K562 (cell line): ENCODE data around the gene SHTN1. TPM values are rescaled to one million over a fixed set of nuclear protein-coding genes. Genes with fewer than 3 reads are reported as not detected.
A peak's percentile ranks its signal among the peaks of the same experiment; 100 is the strongest.

Experiments
- ATAC-seq: fragments of 200-7000 bp; cut with Tn5 transposase; 3 replicates; pipeline ENCODE4 v1.9.1; 2020; ENCODE audit warnings: moderate library complexity
- BruUV-seq: library from RNA; stranded (reverse); fragments of 400-500 nt; replicated peaks from 2 replicates; lab custom pipeline; 2021; lab: Mats Ljungman, UMichigan
- CTCF ChIA-PET: fragments of 300-600 bp; formaldehyde crosslinking; extraction: SDS; loops from one replicate; lab custom pipeline; 2021; ENCODE audit warnings: low intra/inter-chr PET ratio; lab: Yijun Ruan, JAX
- POLR2A ChIA-PET: fragments of 300-600, 350-650 bp; sonication (Branson Sonifier 250); formaldehyde crosslinking; extraction: SDS; loops from one replicate; lab custom pipeline; 2021; ENCODE audit warnings: antibody characterized with exemption, inconsistent platforms; lab: Yijun Ruan, JAX
- DNase-seq, 4 experiments: peaks; one replicate each; pipeline versions ENCODE4 v3.0.0 to v3.0.0-alpha.2; 2011 to 2018; ENCODE audit warnings: low spot score in 3 of 4, mixed read lengths in 3 of 4; ENCODE audit errors: extremely low read depth in 1 of 4
- FAIRE-seq: peaks from 2 replicates; lab custom pipeline; 2011; peaks lifted over from hg19 to GRCh38; lab: Jason Lieb, UNC
- H2AFZ ChIP-seq: 2 replicates; pipeline ENCODE4 v1.6.0; 2011; ENCODE audit warnings: low read depth, low read length, control low read depth, inconsistent platforms
- H3K27ac ChIP-seq: fragments of 200-600 bp; 3 replicates; pipeline ENCODE4 v1.8.0; 2011; ENCODE audit warnings: low read depth, mild to moderate bottlenecking, control low read depth, inconsistent platforms, low read length, moderate library complexity, mixed read lengths; ENCODE audit errors: extremely low read depth
- H3K27me3 ChIP-seq, 2 experiments: fragments of 300-600 bp in 1 of 2; 2 replicates in 1 of 2; 3 replicates in 1 of 2; pipeline versions ENCODE4 v1.6.0 to v1.8.0; 2011; ENCODE audit warnings: inconsistent platforms in 2 of 2, low read length in 2 of 2, mild to moderate bottlenecking in 1 of 2, mixed read lengths in 1 of 2, moderate library complexity in 1 of 2; ENCODE audit not compliant: control insufficient read depth in 2 of 2, insufficient read depth in 2 of 2
- H3K36me3 ChIP-seq: fragments of 300-600 bp; 3 replicates; pipeline ENCODE4 v1.8.0; 2011; ENCODE audit warnings: mild to moderate bottlenecking, low read length, inconsistent platforms; ENCODE audit not compliant: control insufficient read depth, insufficient read depth
- H3K4me1 ChIP-seq, 2 experiments: fragments of 200-600 bp in 1 of 2; replicated peaks in 1 of 2; 2 replicates in 1 of 2; 3 replicates in 1 of 2; pipeline versions ENCODE4 v1.5.1 to v1.8.0; 2011; ENCODE audit warnings: inconsistent platforms in 2 of 2, low read length in 2 of 2, mild to moderate bottlenecking in 1 of 2, mixed read lengths in 1 of 2, moderate library complexity in 1 of 2; ENCODE audit not compliant: control insufficient read depth in 2 of 2, insufficient read depth in 2 of 2
- H3K4me2 ChIP-seq: 2 replicates; pipeline ENCODE4 v1.6.1; 2011; ENCODE audit warnings: low read length, control low read depth, inconsistent platforms, mixed read lengths; ENCODE audit not compliant: insufficient read depth
- H3K4me3 ChIP-seq: fragments of 200-600 bp; sonication (generic), shearing (Covaris generic); 2 replicates; pipeline ENCODE4 v1.5.1; 2016; ENCODE audit warnings: control low read depth, inconsistent platforms
- H3K79me2 ChIP-seq: fragments of 200-600 bp; 3 replicates; pipeline ENCODE4 v1.8.0; 2011; ENCODE audit warnings: low read length, inconsistent platforms; ENCODE audit not compliant: control insufficient read depth, insufficient read depth
- H3K9ac ChIP-seq, 2 experiments: 2 replicates each; pipeline versions ENCODE4 v1.6.0 to v1.6.1; 2011; ENCODE audit warnings: low read depth in 2 of 2, low read length in 2 of 2, control low read depth in 1 of 2, inconsistent platforms in 1 of 2, mild to moderate bottlenecking in 1 of 2, mixed read lengths in 1 of 2; ENCODE audit not compliant: insufficient read depth in 1 of 2
- H3K9me1 ChIP-seq: one replicate; pipeline ENCODE4 v1.6.0; 2011; ENCODE audit warnings: inconsistent platforms, mild to moderate bottlenecking, low read length, moderate library complexity; ENCODE audit not compliant: control insufficient read depth, insufficient read depth
- H3K9me3 ChIP-seq: replicated peaks from 2 replicates; pipeline ENCODE4 v1.5.1; 2011; ENCODE audit warnings: low read depth, low read length, inconsistent platforms; ENCODE audit not compliant: control insufficient read depth, insufficient read depth
- H4K20me1 ChIP-seq: replicated peaks from 2 replicates; pipeline ENCODE4 v1.6.1; 2011; ENCODE audit warnings: low read length, inconsistent platforms, mixed read lengths; ENCODE audit not compliant: control insufficient read depth, insufficient read depth
- HOXB6 ChIP-seq: fragments of 250-450 bp; sonication (Bioruptor Pico); IDR thresholded peaks from 2 replicates; pipeline ENCODE4 v1.5.1; 2022; ENCODE audit warnings: mild to moderate bottlenecking, borderline replicate concordance
- ILK ChIP-seq: fragments of 450-650 bp; IDR thresholded peaks from 2 replicates; pipeline ENCODE4 v1.6.1; 2016; ENCODE audit warnings: missing genetic modification characterization, low read depth, mild to moderate bottlenecking, missing compliant biosample characterization, moderate library complexity, borderline replicate concordance
- MEF2D ChIP-seq: conservative IDR thresholded peaks from 2 replicates; pipeline ENCODE4 v1.6.1; 2016; ENCODE audit warnings: low read depth, missing genetic modification characterization, missing compliant biosample characterization
- POLR2AphosphoS5 ChIP-seq: IDR thresholded peaks from 2 replicates; pipeline ENCODE4 v1.6.1; 2011; ENCODE audit warnings: mild to moderate bottlenecking, low read depth, low read length, moderate library complexity; ENCODE audit not compliant: control insufficient read depth, insufficient read depth
- SAP30 ChIP-seq: fragments of 200-600 bp; sonication (generic); IDR thresholded peaks from 2 replicates; pipeline ENCODE4 v1.6.1; 2012; ENCODE audit warnings: borderline replicate concordance, low read depth, mild to moderate bottlenecking, moderate library complexity, low read length, control low read depth, inconsistent platforms; ENCODE audit not compliant: insufficient read depth, poor library complexity, severe bottlenecking
- SETDB1 ChIP-seq: IDR thresholded peaks from one replicate; pipeline ENCODE4 v1.6.1; 2012; ENCODE audit warnings: low read length, control low read depth, inconsistent platforms
- SNIP1 ChIP-seq: fragments of 450-650 bp; IDR thresholded peaks from 2 replicates; pipeline ENCODE4 v1.7.1; 2017; ENCODE audit warnings: low read depth, mild to moderate bottlenecking
- TOE1 ChIP-seq, 2 experiments: fragments of 450-650 bp in 1 of 2; sonication (generic) in 1 of 2; formaldehyde crosslinking in 1 of 2; IDR thresholded peaks; 2 replicates each; pipeline versions ENCODE4 v1.7.1 to v1.8.0; 2016 to 2022; ENCODE audit warnings: borderline replicate concordance in 2 of 2, mild to moderate bottlenecking in 2 of 2, antibody characterized with exemption in 1 of 2, inconsistent platforms in 1 of 2, low read depth in 1 of 2, missing genetic modification reagents in 1 of 2, moderate library complexity in 1 of 2
- TRIM25 ChIP-seq: fragments of 450-650 bp; IDR thresholded peaks from 2 replicates; pipeline ENCODE4 v1.7.0; 2016; ENCODE audit warnings: borderline replicate concordance
- ZNF75A ChIP-seq: fragments of 450-650 bp; formaldehyde crosslinking; IDR thresholded peaks from 2 replicates; pipeline ENCODE4 v1.4.0; 2020; ENCODE audit warnings: mild to moderate bottlenecking
- ZNF79 ChIP-seq: fragments of 250-450 bp; sonication (Bioruptor Pico); IDR thresholded peaks from 2 replicates; pipeline ENCODE4 v1.4.0; 2020; ENCODE audit warnings: low read depth, mild to moderate bottlenecking, moderate library complexity
- WGBS: fragments of 100-300 bp; shearing (Covaris generic); methylation state at CpG from one replicate; pipeline ENCODE4 v1.1.6; 2016; ENCODE audit warnings: low coverage, mixed read lengths; ENCODE audit not compliant: insufficient coverage; ENCODE audit errors: missing lambda C conversion rate; 5-methylcytosine and 5-hydroxymethylcytosine counted together
- in situ Hi-C: fragments of 300-500 bp; cut with MboI; formaldehyde crosslinking; loops from 4 replicates; pipeline ENCODE4 v1.15.0; 2018; ENCODE audit warnings: inconsistent platforms, mixed read lengths
- intact Hi-C: fragments of 100-400 bp; cut with micrococcal nuclease; formaldehyde crosslinking; loops from 2 replicates; pipeline ENCODE4 v1.14.2; 2022
- polyA plus RNA-seq, 8 experiments: library from polyadenylated mRNA; depleted of rRNA in 4 of 8; stranded (reverse) in 5 of 8; unstranded in 3 of 8; fragments of >200 nt; fragmentation: Nextera tagmentation in 2 of 8; fragmentation: Illumina TruSeq in 1 of 8; extraction: Ambion mirVana in 2 of 8; extraction: Trizol in 1 of 8; gene quantifications; 2 replicates each; pipeline versions ENCODE4 v1.2.1 to v1.2.3, GENCODE V29; 2011 to 2014; ENCODE audit warnings: inconsistent platforms in 1 of 8, missing spikeins in 1 of 8
- total RNA-seq, 7 experiments: library from RNA; depleted of rRNA in 6 of 7; stranded (reverse); fragments of >200 nt in 6 of 7; fragmentation: Illumina TruSeq in 2 of 7; extraction: Trizol in 2 of 7; gene quantifications; 2 replicates each; pipeline versions ENCODE4 v1.2.1 to v1.2.3, GENCODE V29; 2011 to 2021; ENCODE audit warnings: low replicate concordance in 1 of 7
- TF ChIP-seq, protein P1 (sequence below): fragments of 250-450 bp; sonication (Bioruptor Pico); IDR thresholded peaks from 2 replicates; pipeline ENCODE4 v1.8.0; 2022; ENCODE audit warnings: moderate library complexity, mild to moderate bottlenecking, inconsistent platforms
- TF ChIP-seq, protein P2 (sequence below): fragments of 450-650 bp; formaldehyde crosslinking; conservative IDR thresholded peaks from 2 replicates; pipeline ENCODE4 v1.4.0; 2022; ENCODE audit warnings: mild to moderate bottlenecking, missing genetic modification characterization

The SHTN1 gene
- total and polyA plus RNA-seq, 9 of the 15 experiments (the other 6 are each of a cell fraction or from before 2014, with no cell fraction given) = 5.4 to 21.3 (median 13.3) TPM

- no peaks in the 10 kb centered on the region for H3K4me1 ChIP-seq
- H3K79me2 ChIP-seq = no peaks in the 10 kb centered on the region
- TF ChIP-seq, protein P1, sequence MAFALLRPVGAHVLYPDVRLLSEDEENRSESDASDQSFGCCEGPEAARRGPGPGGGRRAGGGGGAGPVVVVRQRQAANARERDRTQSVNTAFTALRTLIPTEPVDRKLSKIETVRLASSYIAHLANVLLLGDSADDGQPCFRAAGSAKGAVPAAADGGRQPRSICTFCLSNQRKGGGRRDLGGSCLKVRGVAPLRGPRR (CRISPR knock-in tag) = no peak
- no peak for TF ChIP-seq HOXB6
- TF ChIP-seq SNIP1 = no peak
- TF ChIP-seq, protein P2, sequence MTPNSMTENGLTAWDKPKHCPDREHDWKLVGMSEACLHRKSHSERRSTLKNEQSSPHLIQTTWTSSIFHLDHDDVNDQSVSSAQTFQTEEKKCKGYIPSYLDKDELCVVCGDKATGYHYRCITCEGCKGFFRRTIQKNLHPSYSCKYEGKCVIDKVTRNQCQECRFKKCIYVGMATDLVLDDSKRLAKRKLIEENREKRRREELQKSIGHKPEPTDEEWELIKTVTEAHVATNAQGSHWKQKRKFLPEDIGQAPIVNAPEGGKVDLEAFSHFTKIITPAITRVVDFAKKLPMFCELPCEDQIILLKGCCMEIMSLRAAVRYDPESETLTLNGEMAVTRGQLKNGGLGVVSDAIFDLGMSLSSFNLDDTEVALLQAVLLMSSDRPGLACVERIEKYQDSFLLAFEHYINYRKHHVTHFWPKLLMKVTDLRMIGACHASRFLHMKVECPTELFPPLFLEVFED (CRISPR knock-in tag) = no peak
- TF ChIP-seq MEF2D = no peak
- no peak for TF ChIP-seq TOE1 (IDR thresholded peaks at IDR 0.05; ENCODE audit: borderline replicate concordance)
- no peak for TF ChIP-seq TOE1 (CRISPR knock-in tag; IDR thresholded peaks at IDR 0.05; ENCODE audit: borderline replicate concordance, low read depth)
- TF ChIP-seq SAP30 = no peak
- TF ChIP-seq ZNF75A = no peak
- TF ChIP-seq TRIM25 = no peak
- TF ChIP-seq POLR2AphosphoS5 = no peak; the same call in 1 of the 2 replicates
- TF ChIP-seq ILK (tag) = no peak
- no peak for TF ChIP-seq SETDB1
- TF ChIP-seq ZNF79 (CRISPR knock-in tag) = no peak
- no peaks in the 10 kb centered on the region for H4K20me1 ChIP-seq
- BruUV-seq = no TSS peak
- in situ Hi-C loops (no loop called here), intact Hi-C loops (no loop called here)
- DNase-seq (no peak), ATAC-seq (peak; percentile 62), FAIRE-seq (no peak)
- 51% methylated on average over 8 of the region's 10 CpGs for WGBS
- no peaks in the 10 kb centered on the region for H3K27me3 ChIP-seq
- no peak overlapping the region for H2AFZ ChIP-seq
- no peak overlapping the region for H3K27ac ChIP-seq
- ChIA-PET POLR2A (no interaction called here), CTCF (no interaction called here)
- H3K9ac ChIP-seq = no peak overlapping the region
- H3K36me3 ChIP-seq = peaks cover 17% of the 10 kb centered on the region; the same call in 2 of the 3 replicates
- H3K4me2 ChIP-seq = no peak overlapping the region
- H3K9me1 ChIP-seq = no peaks in the 10 kb centered on the region
- H3K9me3 ChIP-seq = no peaks in the 10 kb centered on the region
- no peak overlapping the region for H3K4me3 ChIP-seq
Measured at GRCh38 chr10:116880716-116881482, 124.1 kb downstream of the SHTN1 start.
